Measurements from ENCODE around the gene C14orf132. TPM values are rescaled to one million over a fixed set of nuclear protein-coding genes. Genes with fewer than 3 reads are reported as not detected.

C14orf132 gene
- total RNA-seq, 1 experiment from 2014 or later = 22.6 TPM

Other genes with a start within 250 kb of the C14orf132 start
- not detected in 2 replicates for gene TUNAR, start 162.5 kb upstream of the C14orf132 start, total RNA-seq (2014; rRNA removed; shearing (Covaris generic))
- 13.1 and 15.9 TPM in 2 replicates for gene BDKRB2, start 165.5 kb downstream of the C14orf132 start, total RNA-seq (2014; rRNA removed; shearing (Covaris generic))
- gene BDKRB1, start 216.8 kb downstream of the C14orf132 start, total RNA-seq (2014; rRNA removed; shearing (Covaris generic)) = 7.1 and 9.2 TPM in 2 replicates